HG03442 (cell line): ENCODE results near the gene PCYT2.

ENCODE experiments used
- ATAC-seq: cut with Tn5 transposase; IDR thresholded peaks from one replicate; pipeline ENCODE4 v1.9.1; 2021; ENCODE audit warnings: mild to moderate bottlenecking, moderate library complexity; ENCODE audit not compliant: unreplicated experiment

Gene PCYT2

GRCh38 chr17:81944858-81945257 lies 33.7 kb upstream of the PCYT2 start:
- no peak for ATAC-seq

GRCh38 chr17:81942167-81942553 lies 31.0 kb upstream of the PCYT2 start:
- ATAC-seq, result no peak

GRCh38 chr17:81941484-81942166 lies 30.4 kb upstream of the PCYT2 start:
- no peak for ATAC-seq

- no peak for ATAC-seq
Observed at GRCh38 chr17:81940538-81941483, 29.6 kb upstream of the PCYT2 start.

GRCh38 chr17:81939881-81940385 lies 28.7 kb upstream of the PCYT2 start:
- no peak for ATAC-seq

GRCh38 chr17:81939218-81939617 lies 28.0 kb upstream of the PCYT2 start:
- ATAC-seq, result no peak

GRCh38 chr17:81935709-81936084 lies 24.5 kb upstream of the PCYT2 start:
- no peak for ATAC-seq

GRCh38 chr17:81934850-81935708 lies 23.9 kb upstream of the PCYT2 start:
- no peak for ATAC-seq

- ATAC-seq, result no peak
Observed at GRCh38 chr17:81934098-81934757, 23.0 kb upstream of the PCYT2 start.

- ATAC-seq, result no peak
Observed at GRCh38 chr17:81933178-81933699, 22.0 kb upstream of the PCYT2 start.

GRCh38 chr17:81932333-81932983 lies 21.3 kb upstream of the PCYT2 start:
- ATAC-seq, result no peak

GRCh38 chr17:81931557-81932332 lies 20.5 kb upstream of the PCYT2 start:
- ATAC-seq, result no peak

GRCh38 chr17:81931189-81931556 lies 20.0 kb upstream of the PCYT2 start:
- ATAC-seq, result no peak

- no peak for ATAC-seq
Observed at GRCh38 chr17:81930142-81931125, 19.2 kb upstream of the PCYT2 start.

- ATAC-seq, result no peak
Observed at GRCh38 chr17:81929253-81930141, 18.3 kb upstream of the PCYT2 start.

GRCh38 chr17:81928544-81929252 lies 17.5 kb upstream of the PCYT2 start:
- ATAC-seq, result no peak
